HepG2 (cell line): ENCODE data around the gene ORMDL3. TPM values are rescaled to one million over a fixed set of nuclear protein-coding genes. Genes with fewer than 3 reads are reported as not detected.

Experiments used
- ARID2 ChIP-seq: sonication (generic); formaldehyde crosslinking; IDR thresholded peaks from 2 replicates; pipeline ENCODE4 v1.8.1; 2022; ENCODE audit warnings: mild to moderate bottlenecking, missing genetic modification reagents, borderline replicate concordance
- DRAP1 ChIP-seq: IDR thresholded peaks from 2 replicates; pipeline ENCODE4 v1.6.1; 2016; ENCODE audit warnings: missing genetic modification reagents, missing compliant biosample characterization
- EP300 ChIP-seq, 3 experiments: sonication (generic) in 1 of 3; formaldehyde crosslinking in 1 of 3; IDR thresholded peaks; 2 replicates each; pipeline versions ENCODE4 v1.5.1 to v1.6.1; 2011 to 2020; ENCODE audit warnings: low read depth in 2 of 3, low read length in 2 of 3, borderline replicate concordance in 1 of 3, improper control_type of control experiment in 1 of 3, mild to moderate bottlenecking in 1 of 3, missing genetic modification reagents in 1 of 3, moderate library complexity in 1 of 3
- ETV6 ChIP-seq: sonication (generic); formaldehyde crosslinking; conservative IDR thresholded peaks from 2 replicates; pipeline ENCODE4 v1.4.0; 2020; ENCODE audit warnings: missing genetic modification reagents
- HOMEZ ChIP-seq: IDR thresholded peaks from 2 replicates; pipeline ENCODE4 v1.6.1; 2016; ENCODE audit warnings: low read depth
- IKZF1 ChIP-seq: fragments of 450-650 bp; IDR thresholded peaks from 2 replicates; pipeline ENCODE4 v1.7.1; 2016
- JUND ChIP-seq: sonication (generic); formaldehyde crosslinking; IDR thresholded peaks from 2 replicates; pipeline ENCODE4 v1.8.0; 2022; ENCODE audit warnings: mild to moderate bottlenecking, missing genetic modification reagents
- MTA3 ChIP-seq: sonication (generic); formaldehyde crosslinking; IDR thresholded peaks from 2 replicates; pipeline ENCODE4 v1.4.0; 2020; ENCODE audit warnings: missing genetic modification reagents
- NFE2 ChIP-seq: sonication (generic); formaldehyde crosslinking; IDR thresholded peaks from 2 replicates; pipeline ENCODE4 v1.4.0; 2020; ENCODE audit warnings: missing genetic modification reagents
- PCBP1 ChIP-seq: fragments of 200-400 bp; formaldehyde crosslinking; IDR thresholded peaks from 2 replicates; pipeline ENCODE4 v1.6.1; 2017; ENCODE audit warnings: mild to moderate bottlenecking, low read depth, low read length, borderline replicate concordance
- POLR2AphosphoS2 ChIP-seq: IDR thresholded peaks from 2 replicates; pipeline ENCODE4 v1.6.1; 2011; ENCODE audit warnings: low read depth, low read length, improper control_type of control experiment
- PRMT3 ChIP-seq: sonication (generic); formaldehyde crosslinking; IDR thresholded peaks from 2 replicates; pipeline ENCODE4 v1.8.1; 2022; ENCODE audit warnings: low read depth, mild to moderate bottlenecking, moderate library complexity, missing genetic modification reagents, borderline replicate concordance
- RARG ChIP-seq: sonication (generic); formaldehyde crosslinking; IDR thresholded peaks from 2 replicates; pipeline ENCODE4 v1.4.0; 2020; ENCODE audit warnings: low read depth, mild to moderate bottlenecking, missing genetic modification reagents
- TBX3 ChIP-seq: fragments of 450-650 bp; IDR thresholded peaks from 2 replicates; pipeline ENCODE4 v1.6.1; 2017; ENCODE audit warnings: antibody characterized with exemption, mild to moderate bottlenecking, inconsistent platforms, borderline replicate concordance
- ZNF24 ChIP-seq: fragments of 450-650 bp; IDR thresholded peaks from 2 replicates; pipeline ENCODE4 v1.6.1; 2017; ENCODE audit warnings: antibody characterized with exemption, mild to moderate bottlenecking
- ZNF383 ChIP-seq: sonication (generic); formaldehyde crosslinking; IDR thresholded peaks from 2 replicates; pipeline ENCODE4 v1.4.0; 2020; ENCODE audit warnings: missing genetic modification reagents, mild to moderate bottlenecking, borderline replicate concordance
- ZNF430 ChIP-seq: sonication (generic); formaldehyde crosslinking; IDR thresholded peaks from 2 replicates; pipeline ENCODE4 v1.9.0; 2021; ENCODE audit warnings: mild to moderate bottlenecking, missing genetic modification reagents
- ZNF441 ChIP-seq: sonication (generic); formaldehyde crosslinking; IDR thresholded peaks from 2 replicates; pipeline ENCODE4 v1.7.0; 2021; ENCODE audit warnings: missing genetic modification reagents, borderline replicate concordance
- ZNF446 ChIP-seq: sonication (generic); formaldehyde crosslinking; IDR thresholded peaks from 2 replicates; pipeline ENCODE4 v1.5.0; 2020; ENCODE audit warnings: mild to moderate bottlenecking, missing genetic modification reagents
- ZNF468 ChIP-seq: sonication (generic); formaldehyde crosslinking; IDR thresholded peaks from 2 replicates; pipeline ENCODE4 v1.8.0; 2022; ENCODE audit warnings: mild to moderate bottlenecking, moderate library complexity, missing genetic modification reagents
- ZNF557 ChIP-seq: sonication (generic); formaldehyde crosslinking; IDR thresholded peaks from 2 replicates; pipeline ENCODE4 v1.4.0; 2020; ENCODE audit warnings: missing genetic modification reagents
- ZNF7 ChIP-seq: IDR thresholded peaks from 2 replicates; pipeline ENCODE4 v1.6.1; 2016; ENCODE audit warnings: missing biosample characterization, missing genetic modification reagents
- ZNF850 ChIP-seq: sonication (generic); formaldehyde crosslinking; conservative IDR thresholded peaks from 2 replicates; pipeline ENCODE4 v1.9.0; 2021; ENCODE audit warnings: mild to moderate bottlenecking, missing genetic modification reagents
- polyA plus RNA-seq, 8 experiments: library from polyadenylated mRNA; depleted of rRNA in 3 of 8; stranded (reverse) in 7 of 8; unstranded in 1 of 8; fragments of >200 nt; fragmentation: Illumina TruSeq in 4 of 8; extraction: Trizol in 4 of 8; gene quantifications; 2 replicates each; pipeline versions ENCODE4 v1.2.1 to v1.2.3, GENCODE V29; 2011 to 2016; ENCODE audit warnings: low read depth in 4 of 8, missing spikeins in 1 of 8, mixed read lengths in 1 of 8; ENCODE audit not compliant: insufficient read depth in 1 of 8
- total RNA-seq, 5 experiments: library from RNA; depleted of rRNA; stranded (reverse); fragments of >200 nt; fragmentation: Illumina TruSeq; extraction: Trizol; gene quantifications; 2 replicates each; pipeline ENCODE4 v1.2.3, GENCODE V29; 2016; ENCODE audit warnings: low read depth in 1 of 5
- TF ChIP-seq, protein P1 (sequence below): sonication (generic); formaldehyde crosslinking; IDR thresholded peaks from 2 replicates; pipeline ENCODE4 v1.4.0; 2020; ENCODE audit warnings: missing genetic modification reagents, mild to moderate bottlenecking, borderline replicate concordance

ORMDL3 gene
- total and polyA plus RNA-seq, 2 of the 13 experiments (the other 11 are each of a cell fraction or from before 2014, with no cell fraction given): 181 to 384 TPM

GRCh38 chr17:39923836-39924690 is 3.3 kb downstream of the ORMDL3 start (continued):
- TF ChIP-seq DRAP1 (CRISPR knock-in tag): peak; percentile 86
- TF ChIP-seq IKZF1: no peak
- TF ChIP-seq ZNF446 (CRISPR knock-in tag): no peak
- TF ChIP-seq TBX3: 0 out of 2 replicates have a peak, but pooled peaks have one; percentile 30
- TF ChIP-seq POLR2AphosphoS2: no peak
- peak; percentile 73 for TF ChIP-seq ARID2 (CRISPR knock-in tag)
- TF ChIP-seq ETV6: peak; percentile 91
- peak in 1 of 2 experiments; percentile 92; a peak in 2 of 4 replicates for TF ChIP-seq EP300 (IDR thresholded peaks at IDR 0.05; ENCODE audit: low read depth in 2 of 2, low read length in 2 of 2)
- TF ChIP-seq EP300 (CRISPR knock-in tag; IDR thresholded peaks at IDR 0.05; ENCODE audit: borderline replicate concordance): peak; percentile 98
- TF ChIP-seq PCBP1: no peak; the same call in 1 of the 2 replicates
- no peak for TF ChIP-seq ZNF24
- TF ChIP-seq ZNF468 (CRISPR knock-in tag): no peak; the same call in 1 of the 2 replicates
- TF ChIP-seq RARG: no peak
- TF ChIP-seq, protein P1, sequence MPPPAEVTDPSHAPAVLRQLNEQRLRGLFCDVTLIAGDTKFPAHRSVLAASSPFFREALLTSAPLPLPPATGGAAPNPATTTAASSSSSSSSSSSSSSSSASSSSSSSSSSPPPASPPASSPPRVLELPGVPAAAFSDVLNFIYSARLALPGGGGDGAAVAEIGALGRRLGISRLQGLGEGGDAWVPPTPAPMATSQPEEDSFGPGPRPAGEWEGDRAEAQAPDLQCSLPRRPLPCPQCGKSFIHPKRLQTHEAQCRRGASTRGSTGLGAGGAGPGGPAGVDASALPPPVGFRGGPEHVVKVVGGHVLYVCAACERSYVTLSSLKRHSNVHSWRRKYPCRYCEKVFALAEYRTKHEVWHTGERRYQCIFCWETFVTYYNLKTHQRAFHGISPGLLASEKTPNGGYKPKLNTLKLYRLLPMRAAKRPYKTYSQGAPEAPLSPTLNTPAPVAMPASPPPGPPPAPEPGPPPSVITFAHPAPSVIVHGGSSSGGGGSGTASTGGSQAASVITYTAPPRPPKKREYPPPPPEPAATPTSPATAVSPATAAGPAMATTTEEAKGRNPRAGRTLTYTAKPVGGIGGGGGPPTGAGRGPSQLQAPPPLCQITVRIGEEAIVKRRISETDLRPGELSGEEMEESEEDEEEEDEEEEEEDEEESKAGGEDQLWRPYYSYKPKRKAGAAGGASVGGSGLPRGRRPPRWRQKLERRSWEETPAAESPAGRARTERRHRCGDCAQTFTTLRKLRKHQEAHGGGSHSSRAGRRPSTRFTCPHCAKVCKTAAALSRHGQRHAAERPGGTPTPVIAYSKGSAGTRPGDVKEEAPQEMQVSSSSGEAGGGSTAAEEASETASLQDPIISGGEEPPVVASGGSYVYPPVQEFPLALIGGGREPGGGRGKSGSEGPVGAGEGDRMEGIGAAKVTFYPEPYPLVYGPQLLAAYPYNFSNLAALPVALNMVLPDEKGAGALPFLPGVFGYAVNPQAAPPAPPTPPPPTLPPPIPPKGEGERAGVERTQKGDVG (CRISPR knock-in tag): no peak; the same call in none of the 2 replicates
- TF ChIP-seq ZNF7 (CRISPR knock-in tag): no peak; the same call in 1 of the 2 replicates
- TF ChIP-seq NFE2 (CRISPR knock-in tag): no peak
- TF ChIP-seq HOMEZ (CRISPR knock-in tag): peak; percentile 84
- TF ChIP-seq MTA3 (CRISPR knock-in tag): no peak
- TF ChIP-seq ZNF383 (CRISPR knock-in tag): peak; percentile 78; the same call in 1 of the 2 replicates
- peak; percentile 100 for TF ChIP-seq ZNF430
- TF ChIP-seq ZNF557 (CRISPR knock-in tag): peak; percentile 90; the same call in 1 of the 2 replicates
- TF ChIP-seq ZNF850: no peak
- TF ChIP-seq ZNF441: peak; percentile 92
- peak; percentile 90 for TF ChIP-seq JUND (CRISPR knock-in tag)
- no peak for TF ChIP-seq PRMT3 (CRISPR knock-in tag)
